ENCODE results near the gene LY6G5C. TPM values are rescaled to one million over a fixed set of nuclear protein-coding genes. Genes with fewer than 3 reads are reported as not detected.

The LY6G5C gene
- total and polyA plus RNA-seq, 2 of the 13 experiments (the other 11 are each of a cell fraction or from before 2014, with no cell fraction given), result 0.33 to 0.55 TPM

- TF ChIP-seq ZNF646 (CRISPR knock-in tag; IDR thresholded peaks at IDR 0.05), result peak; percentile 37; the same call in 1 of the 2 replicates
- TF ChIP-seq THAP8 (CRISPR knock-in tag; IDR thresholded peaks at IDR 0.05; ENCODE audit: borderline replicate concordance), result no peak
- TF ChIP-seq CENPX (CRISPR knock-in tag; IDR thresholded peaks at IDR 0.05), result no peak
- no peak for TF ChIP-seq ZNF629 (CRISPR knock-in tag; conservative IDR thresholded peaks at IDR 0.05)
- no peak for TF ChIP-seq NR1H2 (CRISPR knock-in tag; IDR thresholded peaks at IDR 0.05; ENCODE audit: borderline replicate concordance, low read depth)
- no peak for TF ChIP-seq RORA (CRISPR knock-in tag; IDR thresholded peaks at IDR 0.05)
- TF ChIP-seq AKNA (CRISPR knock-in tag; IDR thresholded peaks at IDR 0.05; ENCODE audit: borderline replicate concordance), result no peak
- no peak for TF ChIP-seq KAT2B (IDR thresholded peaks at IDR 0.05; ENCODE audit: borderline replicate concordance, low read depth, low read length)
- TF ChIP-seq ZEB1 (IDR thresholded peaks at IDR 0.05; ENCODE audit: insufficient replicate concordance, low read depth), result no peak
- TF ChIP-seq THRA (CRISPR knock-in tag; IDR thresholded peaks at IDR 0.05; ENCODE audit: borderline replicate concordance), result peak; percentile 10; the same call in 1 of the 2 replicates
- no peak for TF ChIP-seq TFDP2 (CRISPR knock-in tag; IDR thresholded peaks at IDR 0.05)
These were observed 27.7 kb downstream of the LY6G5C start (continued) for GRCh38 chr6:31652925-31653724.
